Activated CD8-positive, alpha-beta memory T cell treated with anti-CD3 and anti-CD28 coated beads for 1 hour (primary cell): ENCODE data around the gene L2HGDH.
A peak's percentile ranks its signal among the peaks of the same experiment; 100 is the strongest.

Experiments used
- DNase-seq, 2 donors: peaks; one replicate each; pipeline ENCODE4 v3.0.0-alpha.2; 2020; ENCODE audit warnings: low read depth in 1 of 2; ENCODE audit errors: extremely low read depth in 1 of 2

L2HGDH gene

DNA sequence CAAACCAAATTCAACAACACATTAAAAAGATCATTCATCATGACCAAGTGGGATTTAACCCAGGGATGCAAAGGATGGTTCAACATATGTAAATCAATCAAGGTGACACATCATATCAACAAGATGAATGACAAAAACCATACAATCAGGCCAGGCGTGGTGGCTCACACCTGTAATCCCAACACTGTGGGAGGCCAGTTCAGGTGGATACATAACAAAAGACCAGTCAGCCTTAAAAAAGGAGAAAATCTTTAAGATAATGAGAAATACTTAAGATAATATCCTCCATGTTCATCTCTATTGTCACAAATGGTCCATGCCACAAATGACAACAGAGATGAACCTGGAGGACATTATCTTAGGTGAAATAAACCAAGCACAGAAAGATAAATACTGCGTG is 12.4 kb downstream of the L2HGDH start:
- DNase-seq, result no peak

DNA sequence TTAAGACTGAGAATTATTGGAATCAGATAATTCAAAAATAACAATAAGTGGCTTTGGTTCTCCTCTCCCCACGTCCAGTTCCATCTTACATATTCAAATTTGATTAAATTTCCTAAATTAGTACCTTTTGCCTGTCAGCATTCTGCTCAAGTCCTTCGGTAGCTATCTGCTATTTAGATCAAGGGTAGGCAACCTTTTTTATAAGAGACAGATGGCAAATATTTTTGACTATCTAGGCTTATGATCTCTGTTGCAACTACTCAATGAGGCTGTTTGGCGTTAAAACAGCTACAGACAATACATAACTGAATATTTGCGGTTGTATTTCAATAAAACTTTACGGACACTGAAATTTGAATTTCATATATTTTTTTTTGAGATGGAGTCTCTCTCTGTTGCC is 21.7 kb downstream of the L2HGDH start:
- no peak for DNase-seq

DNA sequence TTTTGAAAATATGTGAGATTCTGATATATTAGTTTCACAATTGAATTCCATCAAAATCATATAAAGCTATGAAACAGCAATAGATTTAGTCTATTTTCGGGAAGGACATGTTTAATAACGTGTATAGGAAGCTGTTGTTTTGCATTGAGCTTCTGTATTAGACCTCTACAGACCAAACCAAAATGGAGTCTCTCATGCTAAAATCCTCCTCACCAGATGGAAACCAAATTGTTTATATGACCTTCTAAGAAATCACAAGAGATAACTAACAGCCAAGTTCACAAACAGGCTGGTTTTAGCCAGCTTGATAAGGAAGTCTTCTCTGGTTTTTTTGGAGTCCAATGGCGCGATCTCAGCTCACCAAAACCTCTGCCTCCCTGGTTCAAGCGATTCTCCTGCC is 23.9 kb downstream of the L2HGDH start:
- no peak for DNase-seq

DNA sequence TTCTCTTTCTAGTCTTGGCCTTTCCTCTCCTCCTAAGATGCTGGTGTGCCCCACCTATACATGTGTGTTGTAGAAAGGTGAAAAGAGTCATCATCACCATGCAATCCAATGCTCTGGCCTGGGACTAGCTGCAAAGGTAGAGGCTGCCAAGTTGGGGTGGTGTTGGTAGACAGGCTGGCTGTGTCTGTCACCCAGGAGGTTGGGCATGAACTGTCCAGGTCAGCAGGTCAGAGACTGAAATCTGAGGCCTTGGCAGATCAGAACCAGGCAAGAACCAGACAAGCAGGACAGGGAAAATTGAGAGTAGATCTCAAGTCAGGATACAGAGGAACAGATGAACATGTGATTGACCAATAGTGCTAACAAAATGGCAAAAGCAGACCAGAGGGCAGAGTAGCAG is 26.2 kb downstream of the L2HGDH start:
- no peak for DNase-seq

DNA sequence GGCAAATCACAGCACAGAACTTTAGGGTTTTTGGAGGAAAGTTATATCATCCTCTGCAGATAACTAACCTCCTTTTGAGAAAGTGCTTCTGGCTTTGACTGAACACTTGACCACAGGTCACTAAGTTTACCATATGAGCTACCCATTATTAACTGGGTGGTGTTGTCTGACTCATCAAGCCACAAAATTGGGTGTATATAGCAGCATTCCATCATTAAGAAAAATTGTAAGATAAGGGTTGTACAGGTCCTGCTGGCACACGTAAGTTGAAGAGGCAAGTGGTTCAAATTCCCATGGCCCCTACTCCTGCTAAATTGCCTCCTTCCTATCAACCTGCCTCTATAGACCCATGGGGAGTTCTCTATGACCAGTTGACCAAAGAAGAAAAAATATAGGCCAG is 39.5 kb downstream of the L2HGDH start:
- DNase-seq, result no peak

DNA sequence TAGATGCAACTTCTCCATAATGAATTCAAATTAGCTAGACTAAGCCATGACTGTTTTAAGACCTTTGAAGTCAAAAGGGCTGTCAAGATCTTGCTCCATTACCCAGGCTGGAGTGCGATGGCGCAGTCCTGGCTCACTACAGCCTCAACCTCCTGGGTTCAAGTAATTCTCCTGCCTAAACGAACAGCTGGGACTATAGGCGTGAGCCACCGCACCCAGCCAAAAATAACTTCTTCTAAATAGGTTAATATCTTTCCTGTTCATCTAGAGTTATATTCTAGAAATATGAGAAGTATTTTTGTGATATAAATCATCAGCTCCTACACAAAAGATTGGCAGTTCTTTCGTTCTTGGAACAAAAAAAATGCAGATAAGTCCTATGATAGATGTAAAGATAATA is 41.1 kb downstream of the L2HGDH start:
- no peak for DNase-seq

DNA sequence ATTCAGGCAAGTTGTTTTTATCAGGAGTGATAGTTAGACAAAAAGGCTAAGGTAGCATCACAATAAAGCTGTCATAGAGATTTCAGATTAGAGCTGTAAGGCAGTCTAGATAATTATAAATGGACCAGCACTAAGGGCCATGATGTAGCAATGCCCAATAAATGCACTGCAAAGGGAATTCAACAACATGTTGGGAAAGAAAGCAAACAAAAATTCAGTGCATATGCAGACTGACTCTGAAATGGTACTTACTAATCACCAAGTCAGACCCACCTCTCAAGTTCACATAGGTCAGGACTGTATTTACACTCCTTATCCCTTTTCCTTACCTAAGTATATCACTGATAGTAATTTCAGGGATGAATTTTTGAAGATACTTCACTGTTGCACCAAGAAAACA is 47.0 kb downstream of the L2HGDH start:
- no peak for DNase-seq

DNA sequence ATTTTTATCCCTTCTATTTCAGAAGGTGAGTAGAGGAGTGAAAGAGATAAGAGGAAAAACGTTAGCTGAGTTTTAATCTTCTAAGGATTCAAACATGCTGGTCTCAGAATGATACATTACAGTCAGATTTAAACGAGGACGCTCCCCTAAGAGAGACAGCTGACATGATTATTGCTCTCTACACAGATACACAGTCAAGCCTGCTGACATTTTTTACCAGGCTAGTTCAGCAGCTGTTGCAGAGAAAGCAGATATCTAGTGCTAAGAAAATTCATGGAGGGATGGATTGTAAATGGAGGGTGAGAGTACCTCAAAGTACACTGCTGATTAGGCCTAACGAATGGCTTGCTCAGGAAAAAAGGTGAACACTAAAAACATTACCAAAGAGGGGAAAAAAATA is 48.7 kb downstream of the L2HGDH start:
- DNase-seq, result no peak

DNA sequence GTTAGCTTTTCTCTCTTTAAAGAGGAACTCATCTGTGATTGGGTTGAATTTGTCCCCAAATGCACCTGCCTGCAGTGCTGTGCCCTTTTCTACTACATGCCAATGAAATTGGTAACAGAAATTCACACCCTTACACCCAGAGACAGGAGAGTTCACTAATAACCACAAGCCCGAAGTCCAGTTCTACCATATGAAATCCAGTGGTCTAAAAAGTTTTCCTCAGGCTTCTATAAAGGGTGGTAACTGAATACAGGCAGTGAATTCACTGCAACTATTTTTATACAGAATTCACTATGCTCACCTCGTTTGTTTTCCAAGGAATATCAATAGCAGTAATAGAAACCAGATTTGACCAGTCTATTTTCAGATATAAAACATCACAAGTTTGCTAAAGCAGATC is 49.2 kb downstream of the L2HGDH start:
- no peak for DNase-seq

DNA sequence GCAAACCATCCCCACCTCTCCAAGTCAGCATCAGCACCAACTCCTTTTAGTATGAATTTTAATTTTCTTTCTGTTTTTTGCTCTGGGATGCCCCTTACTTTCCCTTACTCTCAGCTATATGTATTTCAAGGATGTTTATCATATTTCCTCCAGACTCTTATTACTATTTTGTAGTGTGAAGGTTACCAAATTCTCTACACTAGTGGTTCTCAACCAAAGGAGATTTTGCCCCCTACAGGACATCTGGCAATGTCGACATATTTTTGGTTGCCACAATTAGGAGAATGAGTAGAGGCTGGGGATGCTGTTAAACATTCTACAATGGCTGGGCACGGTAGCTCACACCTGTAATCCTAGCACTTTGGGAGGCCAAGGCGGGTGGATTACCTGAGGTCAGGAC is 51.5 kb downstream of the L2HGDH start:
- DNase-seq, result no peak

DNA sequence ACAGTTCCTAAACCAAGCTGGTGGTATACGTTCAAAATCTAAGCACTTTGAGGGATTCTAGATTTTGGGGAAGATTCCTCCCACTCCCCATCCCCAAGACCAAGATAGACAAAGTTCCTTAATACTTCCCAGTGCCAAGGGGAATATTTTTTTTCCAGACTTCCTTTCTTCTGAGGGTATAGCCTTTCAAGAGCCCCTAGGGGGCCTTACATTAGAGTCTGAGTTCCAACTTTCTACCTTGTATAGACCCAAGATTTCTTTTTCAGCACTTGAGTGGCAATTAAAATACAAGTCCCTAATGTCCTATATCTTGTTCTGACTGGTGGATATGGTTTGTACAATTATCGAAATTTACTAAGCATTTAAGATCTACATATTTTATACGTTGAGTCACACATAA is 52.0 kb downstream of the L2HGDH start:
- no peak for DNase-seq

DNA sequence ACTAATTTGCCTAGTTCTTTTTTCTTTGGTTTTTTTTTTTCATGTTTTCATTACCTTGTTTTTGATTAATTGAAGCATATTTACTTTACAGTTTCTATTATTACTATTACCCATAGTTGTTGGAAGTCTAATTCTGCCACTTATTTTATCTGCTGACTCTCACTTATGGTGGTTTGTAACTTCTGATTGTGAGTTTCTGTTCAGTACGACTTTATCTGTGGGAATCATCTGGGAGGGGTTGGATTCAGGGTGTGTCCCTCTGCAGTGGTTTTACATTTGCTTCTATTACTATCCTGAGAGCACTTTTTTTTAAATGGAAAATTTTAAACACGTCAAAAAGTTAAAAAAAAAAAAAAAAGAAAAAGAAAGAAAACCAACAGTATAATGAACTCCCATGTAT is 54.3 kb downstream of the L2HGDH start:
- DNase-seq, result no peak

DNA sequence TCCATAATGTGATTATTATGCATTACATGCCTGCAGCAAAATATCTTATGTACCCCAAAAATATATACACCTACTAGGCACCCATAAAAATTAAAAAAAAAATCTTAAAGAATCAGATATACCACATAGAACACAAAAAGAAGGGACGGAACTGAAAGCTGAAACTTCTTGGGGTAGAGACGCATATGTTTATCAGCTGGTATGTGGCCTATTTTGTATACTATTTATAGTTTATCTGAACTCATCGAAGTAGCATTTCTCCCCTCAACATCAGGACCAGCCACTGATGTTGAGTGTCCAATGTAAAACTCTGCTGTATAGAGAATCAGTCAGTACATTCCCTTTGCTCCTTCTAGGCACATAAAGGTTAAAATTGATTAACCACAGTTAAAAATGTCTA is 57.8 kb downstream of the L2HGDH start:
- DNase-seq, result no peak

DNA sequence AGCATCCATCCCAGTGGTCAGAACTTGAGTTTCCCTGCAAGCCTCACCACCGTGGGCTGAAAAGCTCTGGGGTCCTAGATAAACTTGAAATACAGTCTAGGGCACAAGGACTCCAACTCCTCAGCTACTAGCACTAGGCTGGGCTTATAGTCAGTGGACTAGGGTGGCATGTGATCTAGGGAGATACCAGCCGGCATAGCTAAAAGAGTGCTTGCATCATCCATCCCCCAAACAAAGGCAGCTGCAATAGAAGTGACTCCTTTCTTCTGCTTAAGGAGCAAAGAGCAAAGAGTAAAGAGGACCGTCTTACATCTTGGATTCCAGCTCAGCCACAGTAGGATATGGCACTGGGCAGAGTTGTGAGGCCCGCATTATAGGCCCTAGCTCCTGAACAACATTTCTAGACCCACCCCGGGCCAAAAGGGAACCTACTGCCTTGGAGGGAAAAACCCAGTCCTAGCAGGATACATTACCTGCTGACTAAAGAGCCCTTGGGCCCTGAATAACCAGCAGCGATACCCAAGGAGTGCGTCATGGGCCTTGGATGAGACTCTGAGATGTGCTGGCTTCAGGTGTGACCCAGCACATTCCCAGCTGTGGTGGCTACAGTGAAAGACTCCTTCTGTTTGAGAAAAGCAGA is 62.8 kb downstream of the L2HGDH start:
- no peak for DNase-seq

DNA sequence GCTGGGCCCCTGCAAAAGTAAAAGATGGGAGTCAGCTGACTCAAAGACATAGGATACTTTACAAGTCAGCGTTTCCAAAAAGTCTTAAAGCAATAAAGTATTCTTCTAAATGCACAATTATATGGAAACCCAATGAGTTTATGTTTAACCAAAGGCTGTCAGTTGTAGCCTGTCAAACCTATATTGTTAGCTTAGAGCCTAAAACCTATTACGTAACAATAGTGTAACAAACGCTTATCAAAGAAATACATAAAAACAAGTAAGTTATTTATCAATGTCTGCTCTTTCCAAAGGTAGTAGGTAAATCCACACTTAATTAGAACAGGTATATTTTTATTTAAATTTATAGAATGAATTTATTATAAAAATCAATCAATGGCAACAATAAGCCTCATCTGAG is 64.8 kb downstream of the L2HGDH start:
- no peak for DNase-seq

DNA sequence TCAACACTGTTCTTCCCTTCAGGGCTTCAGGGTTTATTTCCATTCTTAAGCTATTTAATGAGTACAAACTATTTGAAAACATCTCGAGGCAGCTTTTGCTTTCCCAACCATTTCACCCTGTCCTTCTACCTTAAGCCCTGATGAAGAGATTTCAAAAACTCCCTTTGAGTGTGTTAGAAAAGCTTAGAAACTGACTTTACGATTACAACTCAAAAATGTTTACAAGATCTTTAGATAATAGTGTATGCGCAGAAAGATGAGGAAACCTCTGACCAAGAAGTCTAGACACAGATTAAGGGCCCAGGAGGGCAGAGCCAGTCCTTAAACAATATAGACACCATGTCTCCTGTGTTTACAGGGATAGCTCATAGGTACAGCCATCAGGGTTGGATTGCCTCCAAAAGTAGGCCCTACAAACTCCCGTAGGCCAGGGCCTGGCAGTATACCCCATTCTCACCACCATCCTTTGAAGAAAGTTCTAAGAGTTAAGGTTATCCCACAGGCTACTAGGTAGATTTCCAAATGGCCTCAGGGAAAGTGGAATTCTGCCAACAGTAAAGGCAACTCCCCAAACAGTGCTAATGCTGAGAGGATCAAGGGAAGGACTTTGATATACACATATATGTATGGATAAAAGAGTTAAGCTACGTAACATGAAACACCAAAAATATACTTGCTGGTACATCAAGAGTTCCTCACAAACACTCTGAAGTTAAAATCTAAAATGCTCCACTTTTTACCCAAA is 69.3 kb downstream of the L2HGDH start:
- DNase-seq, result no peak

DNA sequence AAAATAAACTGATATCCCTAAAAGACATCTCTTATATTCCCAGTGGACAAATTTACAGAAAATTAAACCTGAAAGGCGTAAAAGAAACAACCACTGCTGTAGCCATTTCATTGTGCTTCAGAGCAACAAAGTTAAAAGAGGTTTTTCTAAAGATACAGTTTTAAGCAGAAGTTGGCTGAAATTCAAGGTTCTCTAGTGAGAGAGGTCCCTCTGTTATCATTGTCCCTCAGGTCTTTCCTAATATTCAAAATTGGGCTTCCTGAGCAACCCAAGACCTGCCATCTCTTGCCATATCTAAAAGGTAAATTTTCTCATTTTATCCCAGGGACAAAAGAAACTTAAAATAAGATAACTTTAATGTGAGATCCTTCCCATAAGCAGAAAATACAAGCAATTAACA is 69.9 kb downstream of the L2HGDH start:
- DNase-seq, result no peak

DNA sequence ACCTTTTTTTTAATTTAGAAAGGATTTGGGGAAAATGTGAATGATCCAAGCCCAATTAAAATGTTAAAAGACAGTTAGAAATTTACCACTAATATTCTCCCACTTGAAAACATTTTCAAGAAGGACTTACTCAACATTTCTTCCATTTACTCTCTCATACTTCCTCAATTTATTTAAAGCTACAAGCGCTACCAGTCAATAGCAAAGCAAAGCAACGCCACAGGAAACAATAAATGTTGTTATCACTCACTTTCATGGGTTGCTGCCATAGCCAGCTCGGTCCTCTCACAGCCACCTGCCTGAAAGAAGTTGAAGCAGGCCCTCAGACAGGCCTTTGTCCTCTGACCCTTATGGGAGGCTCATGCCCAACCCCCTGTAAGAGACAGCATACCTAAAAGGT is 74.6 kb downstream of the L2HGDH start:
- no peak for DNase-seq

DNA sequence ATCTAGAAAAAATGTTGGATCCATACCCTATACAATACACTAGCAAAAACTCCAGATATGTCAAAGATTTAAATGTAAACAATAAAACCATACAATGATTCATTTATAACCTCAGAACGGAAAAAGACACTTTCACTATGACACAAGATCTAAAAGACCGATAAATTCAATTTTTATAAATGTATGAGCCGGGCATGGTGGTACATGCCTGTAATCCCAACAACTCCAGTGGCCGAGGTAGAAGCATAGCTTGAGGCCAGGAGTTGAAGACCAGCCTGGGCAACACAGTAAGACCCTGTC is 78.1 kb downstream of the L2HGDH start:
- no peak for DNase-seq

DNA sequence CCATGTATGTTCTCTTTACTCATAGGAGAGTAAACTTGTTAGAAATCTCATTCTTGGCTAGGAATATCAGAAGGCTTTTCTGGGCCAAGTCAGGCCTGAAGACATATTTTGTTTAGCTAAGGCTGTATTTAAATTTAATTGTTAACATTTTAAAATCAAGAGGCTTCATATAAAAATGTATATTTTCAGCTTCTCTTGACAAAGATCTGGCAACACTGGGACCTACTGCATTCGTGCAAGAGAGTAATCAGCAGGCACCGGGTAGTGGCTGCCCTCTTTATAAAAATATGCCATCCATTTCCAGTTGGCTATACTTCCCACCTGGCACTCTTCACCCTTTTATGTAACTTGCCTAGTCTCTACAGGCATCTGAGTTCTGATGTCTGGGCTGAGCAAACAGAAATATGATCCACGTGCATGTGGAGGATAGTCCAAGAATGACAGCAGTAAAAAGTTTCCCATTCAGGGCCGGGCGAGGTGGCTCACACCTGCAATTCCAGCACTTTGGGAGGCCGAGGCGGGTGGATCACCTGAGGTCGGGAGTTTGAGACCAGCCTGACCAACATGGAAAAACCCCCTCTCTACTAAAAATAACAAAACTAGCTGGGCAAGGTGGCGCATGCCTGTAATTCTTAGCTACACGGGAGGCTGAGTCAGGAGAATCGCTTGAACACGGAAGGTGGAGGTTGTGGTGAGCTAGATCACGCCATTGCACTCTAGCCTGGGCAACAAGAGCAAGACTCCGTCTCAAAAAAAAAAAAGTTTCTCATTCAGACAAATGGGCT is 78.7 kb downstream of the L2HGDH start:
- no peak for DNase-seq

DNA sequence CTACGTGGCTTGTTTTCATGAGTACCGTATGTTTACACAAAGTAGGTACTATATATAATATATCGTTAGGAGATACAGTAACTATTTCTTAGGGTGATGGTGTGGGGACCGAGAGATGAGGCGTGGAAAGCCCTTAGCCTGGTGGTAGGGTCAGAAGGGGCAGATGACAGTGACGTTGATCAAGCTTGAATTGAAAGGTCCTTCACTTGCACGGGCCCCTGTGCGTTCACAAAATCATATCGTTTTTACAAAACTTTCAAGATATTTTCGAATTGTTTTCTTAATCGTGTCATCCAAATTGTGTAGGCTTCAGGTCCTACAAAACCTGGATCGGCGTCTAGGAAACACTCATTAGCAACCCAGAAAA is 79.8 kb downstream of the L2HGDH start:
- DNase-seq, result no peak

DNA sequence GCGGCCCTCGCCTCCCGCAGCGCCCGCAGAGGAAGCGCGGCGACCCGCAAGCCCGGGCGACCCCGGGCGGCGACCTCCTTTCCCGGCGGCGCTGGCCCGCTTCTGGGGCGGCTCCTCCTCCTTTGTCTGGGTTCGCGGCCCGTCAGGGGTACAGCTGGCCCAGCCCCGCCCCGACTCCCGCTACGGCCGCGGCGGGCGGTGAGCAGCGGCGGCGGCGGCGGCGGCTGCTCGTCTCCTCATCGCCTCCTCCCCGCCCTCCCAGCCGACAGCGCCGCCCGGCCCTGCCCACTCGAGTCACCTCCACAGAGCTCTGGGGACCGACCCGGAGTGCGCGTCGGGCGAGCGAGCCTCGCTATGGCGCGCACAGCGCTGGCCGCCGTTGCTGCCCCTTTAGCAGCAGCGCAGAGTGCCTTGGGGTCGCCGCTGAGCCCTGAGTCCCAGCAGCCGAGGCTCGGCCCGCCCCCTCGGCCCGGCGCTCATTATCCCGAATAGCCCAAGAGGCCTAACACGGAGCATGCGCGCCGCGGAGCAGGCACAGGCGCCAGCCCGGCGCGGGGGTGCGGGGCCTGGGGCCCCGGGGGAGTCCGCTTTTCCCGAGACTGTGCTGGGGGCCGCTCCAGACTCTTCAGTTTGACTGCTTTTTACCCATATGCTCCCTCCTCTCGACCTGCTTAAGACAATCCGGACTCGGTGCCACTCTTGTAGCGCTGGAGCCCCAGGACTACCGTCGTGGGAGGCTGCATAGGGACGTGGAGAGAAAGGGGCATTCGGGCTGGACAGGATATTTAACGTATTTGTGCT is 80.4 kb downstream of the L2HGDH start, which contains the start of gene SOS2:
Gene SOS2, minus strand, starts transcription at position 104 of the 801 bp plus-strand sequence. CDS start 295 bp downstream, outside the sequence.
- DNase-seq, result peak; percentile 57 to 64
